Measurements from ENCODE around the gene NMU.
A peak's percentile ranks its signal among the peaks of the same experiment; 100 is the strongest.
"Not testable (repeated sequence)": the region's sequence is repeated elsewhere in the genome, so short reads cannot be mapped to it uniquely, and the experiment has no call there.

Gene NMU, protein sequence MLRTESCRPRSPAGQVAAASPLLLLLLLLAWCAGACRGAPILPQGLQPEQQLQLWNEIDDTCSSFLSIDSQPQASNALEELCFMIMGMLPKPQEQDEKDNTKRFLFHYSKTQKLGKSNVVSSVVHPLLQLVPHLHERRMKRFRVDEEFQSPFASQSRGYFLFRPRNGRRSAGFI

DNA sequence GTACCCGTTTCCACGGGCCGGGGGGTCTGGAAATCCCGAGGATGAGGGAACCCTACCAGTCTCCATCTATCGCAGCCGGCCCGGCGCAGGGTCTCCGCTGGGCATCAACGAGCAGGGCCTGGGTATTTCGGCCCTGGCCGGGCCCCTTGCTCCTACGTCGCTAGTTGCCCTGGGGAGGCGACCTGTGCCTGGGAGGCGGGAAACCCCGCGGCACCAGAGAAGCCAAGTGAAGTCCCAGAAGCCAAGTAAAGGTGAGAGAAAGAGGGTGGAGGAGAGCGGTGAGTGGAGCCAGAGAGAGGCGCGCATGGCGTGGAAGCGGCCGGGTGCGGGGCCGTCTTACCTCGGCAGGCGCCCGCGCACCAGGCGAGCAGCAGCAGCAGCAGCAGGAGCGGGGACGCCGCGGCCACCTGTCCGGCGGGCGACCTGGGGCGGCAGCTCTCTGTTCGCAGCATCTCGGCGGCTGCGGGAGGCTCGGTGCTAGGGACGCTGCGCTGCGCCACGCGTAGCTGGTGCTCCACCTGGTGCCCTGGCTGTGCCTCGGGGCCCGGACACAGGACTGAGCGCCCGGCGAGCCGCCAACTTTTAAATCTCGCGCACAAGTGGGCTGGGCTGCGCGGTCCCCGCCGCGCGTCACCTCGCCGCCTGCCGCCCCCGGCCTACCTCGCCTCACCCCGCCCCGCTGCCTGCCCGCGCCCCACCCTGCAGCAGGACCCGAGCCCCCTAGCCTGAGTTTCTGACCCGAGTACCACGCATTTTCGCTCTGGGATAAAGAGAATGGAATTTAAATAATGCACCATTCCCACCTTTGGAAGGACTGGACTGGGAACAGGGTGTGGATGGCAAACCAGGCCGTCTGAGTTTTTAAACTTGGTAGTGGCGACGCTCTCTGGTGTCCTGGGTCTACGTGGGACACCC is at the start of gene NMU:
NMU (minus strand) TSS at position 558 of the 915 bp plus-strand sequence; CDS start at position 452, 106 bp downstream.
- DNase-seq = peak; percentile 35

DNA sequence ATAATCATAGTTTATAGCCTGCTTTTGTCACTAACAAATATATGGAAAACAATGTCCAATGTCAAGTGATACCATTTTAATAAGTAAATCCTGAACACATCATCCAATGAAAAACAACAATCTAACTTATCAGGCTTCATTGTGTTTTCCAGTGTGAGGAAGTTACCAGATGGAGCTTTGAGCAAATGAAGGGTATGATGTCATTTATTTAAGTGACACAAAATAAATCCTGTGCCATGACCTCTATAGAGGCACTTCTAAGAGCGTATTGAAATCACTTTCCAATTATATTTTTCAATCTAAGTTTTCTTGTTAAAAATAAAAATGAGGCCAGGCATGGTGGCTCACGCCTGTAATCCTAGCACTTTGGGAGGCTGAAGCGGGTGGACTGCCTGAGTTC is 48.2 kb upstream of the NMU start:
- no peak for DNase-seq

DNA sequence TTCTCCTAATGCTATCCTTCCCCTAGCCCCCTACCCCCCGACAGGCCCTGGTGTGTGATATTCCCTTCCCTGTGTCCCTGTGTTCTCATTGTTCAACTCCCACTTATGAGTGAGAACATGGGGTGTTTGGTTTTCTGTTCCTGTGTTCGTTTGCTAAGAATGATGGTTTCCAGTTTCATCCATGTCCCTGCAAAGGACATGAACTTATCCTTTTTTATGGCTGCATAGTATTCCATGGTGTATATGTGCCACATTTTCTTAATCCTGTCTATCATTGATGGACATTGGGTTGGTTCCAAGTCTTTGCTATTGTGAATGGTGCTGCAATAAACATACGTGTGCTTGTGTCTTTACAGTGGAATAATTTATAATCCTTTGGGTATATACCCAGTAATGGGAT is 46.7 kb upstream of the NMU start:
- DNase-seq = not testable (repeated sequence)

DNA sequence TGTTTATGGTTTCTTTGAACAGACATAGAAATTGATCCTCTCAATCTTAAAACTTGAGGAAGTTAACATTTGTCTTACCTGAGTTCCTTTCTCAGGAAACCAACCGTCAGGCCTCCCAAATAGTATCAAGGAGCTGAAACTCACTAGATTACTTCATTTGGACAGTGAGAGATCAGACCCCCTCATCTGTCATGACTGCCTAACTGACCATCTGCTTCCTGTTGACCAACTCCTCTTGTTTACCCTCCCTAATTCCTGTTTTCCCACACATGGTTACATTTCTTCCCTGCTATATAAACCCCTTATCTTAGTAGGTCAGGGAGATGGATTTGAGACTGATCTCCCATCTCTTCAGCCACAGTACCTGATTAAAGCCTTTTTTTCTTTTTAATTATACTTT is 46.2 kb upstream of the NMU start:
- no peak for DNase-seq

DNA sequence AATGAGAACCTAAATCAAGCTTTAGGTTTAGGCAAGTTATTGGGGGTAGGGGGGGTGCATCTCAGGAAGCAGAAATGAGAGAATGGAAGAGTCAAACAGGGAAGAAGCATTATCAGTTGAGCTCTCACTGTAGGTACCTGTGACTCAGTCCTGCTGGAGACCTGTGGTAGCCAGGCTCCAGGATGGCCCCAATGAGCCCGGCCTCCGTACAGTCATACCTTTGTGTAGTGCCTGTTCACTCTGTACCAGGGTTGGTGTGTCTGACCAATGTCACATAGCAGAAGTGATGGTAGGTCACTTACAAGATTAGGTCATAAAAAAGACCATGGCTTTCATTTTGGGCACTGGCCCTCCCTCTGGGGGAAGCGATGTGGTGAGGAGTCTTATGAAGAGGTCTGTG is 45.3 kb upstream of the NMU start:
- no peak for DNase-seq

DNA sequence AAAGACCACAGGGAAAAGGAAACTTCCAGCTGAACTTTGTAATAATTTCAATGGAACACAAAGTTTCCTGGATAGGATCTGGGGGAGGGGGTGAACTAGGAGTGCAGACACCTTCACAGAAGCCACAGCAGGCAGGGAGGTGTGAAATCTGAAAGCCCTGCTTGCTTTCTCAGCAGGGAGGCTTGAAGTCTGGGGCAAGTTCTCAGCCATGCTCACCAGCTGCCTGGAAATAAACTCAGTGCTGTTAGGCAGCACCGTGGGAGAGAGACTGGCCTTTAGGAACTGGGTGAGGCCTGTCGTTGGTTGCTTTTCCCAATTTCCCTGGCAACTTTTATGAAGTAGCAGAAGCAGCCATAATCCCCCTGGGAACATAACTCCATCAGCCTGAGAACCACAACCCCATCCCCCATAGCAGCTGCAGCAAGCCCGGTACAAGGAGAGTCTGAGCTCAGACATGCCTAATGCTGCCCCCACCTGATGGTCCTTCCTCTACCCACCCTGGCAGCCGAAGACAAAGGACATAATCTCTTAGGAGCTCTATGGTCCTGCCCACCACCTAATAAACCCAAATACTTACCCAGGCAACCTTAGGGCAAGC is 39.2 kb upstream of the NMU start:
- DNase-seq = peak; percentile 26

DNA sequence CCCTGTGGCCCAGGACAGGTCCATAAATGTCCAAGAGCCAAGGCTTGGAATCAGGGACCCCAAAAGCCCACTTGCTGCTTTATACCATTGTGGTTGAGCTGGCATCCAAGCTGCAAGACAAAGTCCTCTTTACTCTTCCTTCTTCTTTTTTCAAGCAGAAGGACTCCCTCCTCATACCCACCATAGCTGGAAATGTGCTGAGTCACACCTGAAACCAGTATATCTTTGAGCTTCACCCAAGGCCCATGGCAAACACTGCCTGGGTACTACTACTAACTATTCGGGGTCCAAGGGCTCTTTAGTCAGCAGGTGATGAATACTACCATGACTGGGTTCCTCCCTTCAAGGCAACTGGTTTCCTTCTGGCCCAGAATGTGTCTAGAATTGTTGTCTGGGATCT is 37.3 kb upstream of the NMU start:
- DNase-seq = no peak

DNA sequence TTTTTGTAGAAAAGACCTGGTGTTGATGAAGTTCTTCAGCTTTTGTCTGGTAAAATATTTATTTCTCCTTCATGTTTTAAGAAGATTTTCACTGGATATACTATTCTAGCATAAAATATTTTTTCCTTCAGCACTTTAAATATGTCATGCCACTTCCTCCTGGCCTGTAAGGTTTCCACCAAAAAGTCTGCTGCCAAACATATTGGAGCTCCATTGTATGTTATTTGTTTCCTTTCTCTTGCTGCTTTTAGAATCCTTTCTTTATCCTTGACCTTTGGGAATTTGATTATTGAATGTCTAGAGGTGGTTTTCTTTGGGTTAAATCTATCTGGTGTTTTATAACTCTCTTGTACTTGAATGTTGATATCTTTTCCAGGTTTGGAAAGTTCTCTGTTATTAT is 35.6 kb upstream of the NMU start:
- DNase-seq = no peak

DNA sequence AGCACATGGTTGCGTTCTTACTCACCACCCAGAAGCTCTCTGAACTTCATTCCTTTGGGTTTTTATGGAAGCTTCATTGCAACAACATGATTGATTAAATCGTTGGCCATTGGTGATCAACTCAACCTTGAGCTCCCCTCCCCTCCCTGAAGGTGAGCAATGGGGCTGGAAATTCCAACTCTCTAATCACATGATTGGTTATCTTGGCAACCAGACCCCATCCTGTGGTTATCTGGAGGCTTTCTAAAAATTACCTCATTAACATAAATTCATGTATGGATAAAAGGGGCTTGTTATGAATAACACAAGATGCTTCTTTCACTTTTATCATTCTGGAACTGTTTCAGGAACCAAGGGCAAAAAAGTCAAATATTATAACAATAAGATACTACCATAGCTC is 34.6 kb upstream of the NMU start:
- DNase-seq = no peak

DNA sequence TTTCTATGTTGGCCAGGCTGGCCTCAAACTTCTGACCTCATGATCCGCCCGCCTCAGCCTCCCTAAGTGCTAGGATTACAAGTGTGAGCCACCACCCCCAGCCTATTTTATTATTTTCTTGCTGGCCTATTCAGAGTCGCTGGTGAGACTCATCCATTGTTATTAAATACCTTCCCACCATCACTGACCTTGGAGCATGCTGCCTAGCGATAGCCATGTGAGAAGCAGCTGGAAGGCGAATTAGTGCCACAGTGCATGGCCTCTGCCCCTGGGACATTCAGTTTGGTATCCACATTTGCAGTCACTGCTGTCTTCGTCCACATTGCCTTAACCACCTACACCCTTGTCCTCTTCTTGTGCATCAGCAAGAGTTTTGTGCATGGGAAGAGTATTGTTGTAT is 32.4 kb upstream of the NMU start:
- no peak for DNase-seq

DNA sequence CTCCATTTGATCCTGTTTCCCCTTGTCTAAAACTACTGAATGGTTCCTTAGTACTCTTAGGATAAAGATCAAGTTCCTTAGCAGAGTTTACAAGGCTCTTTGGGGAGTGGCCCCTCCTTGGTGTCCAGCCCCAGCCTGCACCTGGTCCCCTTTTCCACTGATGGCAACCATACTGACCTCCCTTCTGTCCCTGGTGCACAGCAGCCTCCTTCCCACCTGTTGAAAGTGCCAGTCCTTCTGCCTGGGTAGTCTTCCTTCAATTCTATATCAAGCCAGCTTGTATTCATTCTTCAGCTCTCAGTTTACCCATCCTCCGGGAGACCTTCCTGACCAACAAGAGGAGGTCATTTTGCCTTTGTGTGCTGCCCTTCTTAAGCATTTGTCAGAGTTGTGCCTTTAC is 30.4 kb upstream of the NMU start:
- no peak for DNase-seq

DNA sequence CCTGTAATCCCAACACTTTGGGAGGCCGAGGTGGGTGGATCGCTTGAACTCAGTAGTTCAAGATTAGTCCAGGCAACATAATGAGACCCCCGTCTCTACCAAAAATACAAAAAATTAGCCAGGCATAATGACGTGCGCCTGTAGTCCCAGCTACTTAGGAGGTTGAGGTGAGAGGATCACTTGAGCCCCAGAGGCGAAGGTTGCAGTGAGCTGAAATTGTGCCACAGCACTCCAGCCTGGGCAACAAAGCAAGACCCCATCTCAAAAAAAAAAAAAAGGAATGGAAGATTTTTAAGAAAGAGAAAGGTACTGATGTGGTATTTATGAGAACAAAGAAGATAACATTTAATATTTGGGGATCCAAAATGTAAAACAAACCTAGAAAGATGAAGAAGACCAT is 27.0 kb upstream of the NMU start:
- DNase-seq = no peak

DNA sequence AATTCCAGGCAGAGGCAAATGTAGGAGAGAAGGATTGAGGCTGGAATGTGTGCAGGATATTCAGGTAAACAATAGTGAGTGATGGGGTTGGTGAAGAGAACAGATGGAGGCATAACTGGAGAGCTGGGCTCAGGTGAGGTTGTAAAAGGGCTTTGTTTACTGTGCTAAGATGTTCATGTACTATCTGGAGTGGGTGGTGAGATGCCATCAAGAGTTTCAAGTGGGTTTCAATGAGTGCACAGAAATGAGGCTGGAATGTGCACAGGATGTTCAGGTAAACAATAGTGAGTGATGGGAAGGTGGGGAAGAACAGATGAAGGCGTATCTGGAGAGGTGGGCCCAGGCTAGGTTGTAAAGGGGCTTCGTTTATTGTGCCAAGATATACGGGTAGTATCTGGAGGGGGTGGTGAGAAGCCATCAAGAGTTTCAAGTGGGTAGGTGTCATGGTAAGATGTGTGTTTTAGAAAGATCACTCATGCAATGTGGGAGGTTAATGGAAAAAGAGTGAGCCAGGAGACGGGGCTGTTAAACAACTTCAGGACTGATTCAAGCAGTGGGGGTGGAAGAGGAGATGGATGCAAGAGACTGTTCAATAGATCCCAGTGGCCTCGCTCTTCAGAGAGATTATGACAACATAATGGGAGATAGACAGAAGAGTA is 25.4 kb upstream of the NMU start:
- DNase-seq = peak; percentile 94

DNA sequence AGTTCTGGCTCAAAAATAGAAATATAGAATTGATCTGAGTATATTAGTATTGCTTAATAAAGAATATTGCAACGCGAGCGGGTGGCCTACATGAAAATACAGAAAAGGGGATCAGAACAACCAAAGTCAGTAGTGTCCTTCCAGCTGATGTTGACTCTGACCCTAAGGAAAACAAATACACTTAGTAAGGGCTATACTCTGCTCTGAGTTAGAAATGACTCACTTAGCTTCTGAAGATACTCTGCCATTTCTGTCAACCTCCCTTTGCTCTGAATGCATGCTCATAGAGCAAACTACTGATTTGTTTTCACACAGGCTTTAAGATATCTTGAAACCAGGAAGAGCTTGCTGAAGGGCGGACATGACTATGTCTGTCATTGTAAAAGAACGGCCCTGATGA is 22.6 kb upstream of the NMU start:
- DNase-seq = no peak

DNA sequence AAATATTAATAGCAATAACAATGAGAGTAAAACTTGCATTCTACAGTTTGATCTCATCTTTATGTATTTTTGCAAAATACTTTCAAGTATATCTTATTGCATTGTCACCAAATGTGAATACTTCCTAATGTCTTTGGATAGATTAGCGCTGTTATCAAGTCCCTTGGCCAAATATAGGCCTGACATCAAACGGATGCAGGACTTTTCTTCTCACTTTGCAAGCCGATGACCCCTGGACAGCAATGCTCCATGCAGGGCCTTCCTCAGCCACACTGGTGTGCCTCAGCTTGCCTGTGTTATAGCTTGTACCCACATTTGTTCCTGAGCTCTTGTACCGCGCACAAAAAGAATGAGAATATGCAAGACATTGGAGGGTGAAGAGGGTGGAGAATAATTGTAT is 18.0 kb upstream of the NMU start:
- DNase-seq = no peak

DNA sequence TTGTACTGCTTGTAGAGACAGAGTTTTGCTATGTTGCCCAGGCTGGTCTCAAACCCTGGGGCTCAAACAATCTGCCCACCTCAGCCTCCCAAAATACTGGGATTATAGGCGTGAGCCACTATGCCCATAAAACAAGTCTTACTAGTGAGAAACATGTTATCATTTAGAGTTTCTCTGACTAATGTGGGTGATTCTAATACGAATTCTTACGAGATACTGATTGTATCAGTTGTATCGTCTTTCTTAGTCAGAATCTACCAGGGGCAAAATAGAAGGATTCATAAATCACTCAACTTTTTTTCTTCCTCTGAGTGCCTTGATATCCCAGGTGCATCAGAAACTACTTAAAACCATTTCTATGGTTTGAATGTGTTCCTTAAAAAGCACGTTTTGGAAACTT is 14.4 kb upstream of the NMU start:
- DNase-seq = no peak

DNA sequence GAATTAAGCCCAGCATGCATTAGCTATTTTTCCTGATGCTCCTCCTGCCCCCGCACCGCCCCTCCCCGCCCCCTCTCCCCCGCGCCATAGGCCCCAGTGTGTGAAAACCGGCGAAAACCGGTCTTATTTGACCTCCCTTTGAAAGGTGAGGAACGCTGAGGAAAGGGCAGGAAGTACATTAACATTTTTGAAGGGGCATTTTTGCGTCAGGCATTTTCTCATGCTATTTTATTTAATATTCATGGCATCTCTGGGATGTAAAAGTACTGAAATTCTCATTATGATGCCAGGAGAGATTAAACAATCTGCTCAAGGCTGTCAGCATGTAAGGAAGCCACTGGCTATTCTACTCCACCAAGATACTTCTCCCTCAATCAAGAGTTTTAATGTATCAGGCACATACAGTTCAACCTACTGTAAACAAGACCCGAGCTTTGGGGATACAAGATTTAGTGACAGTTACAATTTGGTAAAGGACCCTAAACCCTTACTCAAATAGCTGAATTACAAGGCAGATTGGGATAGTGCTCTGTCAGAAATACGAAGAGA is 1.2 kb upstream of the NMU start:
- DNase-seq = no peak

DNA sequence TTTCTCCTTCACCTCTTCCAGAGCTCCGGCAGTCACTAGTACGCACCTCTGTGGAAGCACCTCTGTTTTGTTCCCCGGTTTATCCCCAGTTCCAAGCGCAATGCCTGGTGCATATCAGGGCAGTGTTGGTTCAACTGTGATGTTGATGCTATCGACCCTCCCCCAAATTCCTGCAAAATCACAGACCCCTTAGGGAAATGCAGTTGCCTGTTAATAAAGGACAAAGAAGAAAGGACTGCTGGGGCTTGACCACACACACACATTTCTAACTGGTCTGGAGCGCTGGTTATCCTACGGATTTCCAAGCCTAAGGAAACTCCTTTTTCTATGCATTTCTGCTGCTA is 530 bp upstream of the NMU start:
- no peak for DNase-seq

DNA sequence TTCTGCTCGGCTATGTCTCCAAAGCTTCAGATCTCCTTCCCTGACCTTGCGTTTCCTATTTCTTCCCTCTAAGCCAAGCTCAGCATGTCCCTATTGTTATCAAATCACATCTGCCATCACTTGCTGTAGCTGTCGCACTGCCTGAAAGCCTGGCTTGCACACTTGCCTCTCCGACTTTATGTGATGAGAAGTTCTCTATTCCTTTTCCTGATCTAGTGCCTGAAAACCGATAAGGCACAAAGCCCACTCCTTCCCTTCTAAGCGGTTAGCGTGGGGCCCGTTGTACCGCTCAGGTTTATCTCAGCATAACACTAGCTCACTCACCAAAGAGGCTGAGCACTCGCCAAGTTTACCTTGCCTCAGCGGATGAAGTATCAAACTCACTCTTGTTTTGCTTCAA is 816 bp downstream of the NMU start:
- DNase-seq = peak; percentile 42

DNA sequence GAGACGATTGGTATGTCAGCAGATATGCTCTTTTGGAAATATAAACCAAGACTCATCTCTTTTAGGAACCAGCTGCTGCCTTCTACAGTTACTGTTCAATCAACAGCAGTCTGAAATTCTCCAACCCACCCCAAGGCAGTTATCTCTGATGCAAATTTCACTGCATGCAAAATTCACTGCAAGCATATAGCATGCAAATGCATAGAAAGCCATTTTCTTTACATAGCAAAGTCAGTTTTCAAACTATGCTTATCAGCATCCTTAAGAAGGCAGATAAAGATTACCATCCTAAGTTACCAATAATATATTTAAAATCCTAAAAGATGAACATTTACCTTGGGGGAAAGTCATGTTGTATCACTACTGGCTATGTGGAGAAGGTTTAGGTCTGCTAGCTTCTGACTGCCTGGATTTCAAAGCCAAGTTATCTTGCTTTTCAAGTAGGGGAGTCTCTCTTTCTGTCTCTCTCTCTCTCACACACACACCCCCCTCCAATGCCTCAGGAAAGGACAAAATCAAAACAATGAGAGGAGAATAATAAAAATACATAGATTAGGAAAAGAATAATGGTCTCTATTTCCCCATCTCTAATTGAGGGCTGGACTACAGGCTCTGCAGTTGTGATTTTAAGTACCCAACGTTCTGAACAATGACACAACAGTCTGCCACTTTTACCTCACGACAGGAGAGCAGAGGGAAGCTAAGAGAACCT is 1.5 kb downstream of the NMU start:
- peak; percentile 37 for DNase-seq

DNA sequence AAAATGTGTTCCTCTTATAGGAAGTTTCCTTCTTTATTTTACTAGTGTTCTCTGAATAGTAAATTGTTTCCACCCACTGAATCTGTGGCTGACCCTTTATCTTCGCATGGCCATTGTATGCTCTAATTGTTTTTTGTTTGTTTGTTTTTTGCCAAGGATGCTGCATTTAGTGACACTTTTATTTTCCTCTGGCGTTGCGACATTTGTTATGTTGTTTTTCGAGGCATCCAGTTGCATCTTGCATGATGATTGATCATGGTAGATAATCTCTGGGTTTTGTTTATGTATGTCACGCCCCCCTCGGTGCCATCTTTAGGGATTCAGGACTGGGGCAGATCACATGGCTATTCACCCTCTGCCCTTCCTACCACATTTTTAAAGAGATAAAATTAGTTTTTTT is 2.2 kb downstream of the NMU start:
- DNase-seq = no peak

DNA sequence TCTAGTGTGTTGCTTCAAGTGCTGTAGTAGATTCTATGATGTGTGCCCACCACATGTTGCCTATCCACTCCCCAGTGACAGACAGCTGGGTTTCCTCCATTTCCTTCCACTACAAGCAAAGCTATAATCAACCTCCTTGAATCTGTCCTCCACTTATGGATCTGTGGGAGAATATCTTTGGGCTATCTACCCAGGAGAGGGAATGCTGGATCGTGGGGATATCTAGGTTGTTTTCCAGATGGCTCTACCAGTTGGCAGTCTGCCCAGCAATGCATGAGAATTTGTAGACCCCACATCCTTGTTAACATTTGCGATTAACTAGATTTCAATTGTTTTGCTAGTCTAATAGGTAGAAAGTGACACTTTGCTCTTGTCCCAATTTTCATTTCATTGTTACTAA is 10.3 kb downstream of the NMU start:
- DNase-seq = no peak

DNA sequence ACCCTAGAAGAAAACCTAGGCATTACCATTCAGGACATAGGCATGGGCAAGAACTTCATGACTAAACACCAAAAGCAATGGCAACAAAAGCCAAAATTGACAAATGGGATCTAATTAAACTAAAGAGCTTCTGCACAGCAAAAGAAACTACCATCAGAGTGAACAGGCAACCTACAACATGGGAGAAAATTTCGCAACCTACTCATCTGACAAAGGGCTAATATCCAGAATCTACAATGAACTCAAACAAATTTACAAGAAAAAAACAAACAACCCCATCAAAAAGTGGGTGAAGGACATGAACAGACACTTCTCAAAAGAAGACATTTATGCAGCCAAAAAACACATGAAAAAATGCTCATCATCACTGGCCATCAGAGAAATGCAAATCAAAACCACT is 12.0 kb downstream of the NMU start:
- not testable (repeated sequence) for DNase-seq
